MCF 10A (cell line): ENCODE data around the gene ATP6V1C2. TPM values are rescaled to one million over a fixed set of nuclear protein-coding genes. Genes with fewer than 3 reads are reported as not detected.

Experiments
- BruUV-seq: library from RNA; stranded (reverse); fragments of 400-500 nt; replicated peaks from 2 replicates; lab custom pipeline; 2021; lab: Mats Ljungman, UMichigan
- CTCF ChIA-PET: fragments of 300-600 bp; sonication (Branson Sonifier 250); formaldehyde crosslinking; extraction: SDS; loops from one replicate; lab custom pipeline; 2021; ENCODE audit warnings: antibody characterized with exemption, inconsistent platforms; lab: Yijun Ruan, JAX
- POLR2A ChIA-PET: fragments of 300-600, 350-650 bp; sonication (Branson Sonifier 250); formaldehyde crosslinking; extraction: SDS; loops from one replicate; lab custom pipeline; 2020; ENCODE audit warnings: antibody characterized with exemption, inconsistent platforms; lab: Yijun Ruan, JAX
- DNase-seq: peaks from one replicate; pipeline ENCODE4 v3.0.0-alpha.2; 2018; ENCODE audit not compliant: unreplicated experiment
- H3K27ac Mint-ChIP-seq: one replicate; pipeline ENCODE4 v1.8.0; 2022; ENCODE audit warnings: mild to moderate bottlenecking, low read depth, mixed read lengths; ENCODE audit not compliant: unreplicated experiment
- H3K27me3 Mint-ChIP-seq: one replicate; pipeline ENCODE4 v1.8.0; 2022; ENCODE audit warnings: mixed read lengths; ENCODE audit not compliant: insufficient read depth, unreplicated experiment
- H3K36me3 Mint-ChIP-seq: one replicate; pipeline ENCODE4 v1.8.0; 2022; ENCODE audit warnings: mild to moderate bottlenecking, moderate library complexity, mixed read lengths; ENCODE audit not compliant: insufficient read depth, unreplicated experiment
- H3K4me1 Mint-ChIP-seq: one replicate; pipeline ENCODE4 v1.8.0; 2022; ENCODE audit warnings: mixed read lengths; ENCODE audit not compliant: insufficient read depth, unreplicated experiment
- H3K4me3 Mint-ChIP-seq: one replicate; pipeline ENCODE4 v1.8.0; 2022; ENCODE audit warnings: mild to moderate bottlenecking, moderate library complexity, mixed read lengths; ENCODE audit not compliant: unreplicated experiment
- H3K9me3 Mint-ChIP-seq: one replicate; pipeline ENCODE4 v1.8.0; 2022; ENCODE audit warnings: mixed read lengths; ENCODE audit not compliant: unreplicated experiment
- intact Hi-C: fragments of 100-400 bp; cut with micrococcal nuclease; formaldehyde crosslinking; loops from 2 replicates; pipeline ENCODE4 v1.14.1; 2022
- total RNA-seq: library from RNA; stranded (reverse); gene quantifications from 2 replicates; pipeline ENCODE4 v1.2.3, GENCODE V29; 2022
- TF ChIP-seq, protein P1 (sequence below): fragments of 200-600 bp; IDR thresholded peaks from one replicate; pipeline ENCODE4 v1.8.0; 2022; ENCODE audit warnings: antibody characterized with exemption, mild to moderate bottlenecking; ENCODE audit not compliant: unreplicated experiment

The ATP6V1C2 gene
- total RNA-seq, 1 experiment from 2014 or later: 0.19 TPM

DNA sequence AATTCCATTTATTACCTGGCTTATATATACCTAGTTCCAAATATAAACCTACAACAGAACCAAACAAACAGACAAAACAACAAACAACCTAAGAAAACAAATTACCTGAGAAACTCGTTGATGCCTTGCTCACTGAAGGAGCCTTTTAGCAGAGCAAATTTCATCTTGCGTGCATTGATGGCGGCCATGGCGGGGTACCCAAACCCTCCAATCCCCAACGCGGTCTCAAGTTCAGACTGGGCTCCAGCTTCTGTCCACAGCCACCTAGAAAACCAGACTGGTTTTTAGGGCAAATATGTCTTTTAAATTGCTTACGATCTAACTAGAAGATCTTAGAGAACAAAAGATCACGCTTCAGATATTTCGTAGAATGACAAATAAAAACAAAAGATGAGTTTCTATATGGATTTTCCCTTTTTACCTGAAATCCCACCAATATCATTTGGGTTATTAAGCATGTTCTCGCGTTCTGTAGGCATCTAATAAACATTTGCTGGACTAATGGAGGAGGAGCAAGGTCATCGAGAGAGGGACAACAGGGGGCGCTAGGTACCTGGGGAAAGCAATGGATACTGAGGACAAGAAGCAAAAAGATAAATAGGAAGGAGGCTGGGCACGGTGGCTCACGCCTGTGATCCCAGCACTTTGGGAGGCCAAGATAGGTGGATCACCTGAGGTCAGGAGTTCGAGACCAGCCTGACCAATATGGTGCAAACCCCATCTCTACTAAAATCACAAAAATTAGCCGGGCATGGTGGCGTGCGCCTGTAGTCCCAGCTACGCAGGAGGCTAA, 65.9 kb downstream of the ATP6V1C2 start:
- no peaks in the 10 kb centered on the region for H3K27me3 Mint-ChIP-seq
- ChIA-PET POLR2A (no interaction called here), CTCF (interaction anchor here (1.1 kb wide), 1 partner anchor 25 kb away, joined by 4 read pairs; no protein-coding TSS in a partner anchor)
- H3K4me3 Mint-ChIP-seq: no peak overlapping the region
- peak; percentile 17 for DNase-seq
- TF ChIP-seq, protein P1, sequence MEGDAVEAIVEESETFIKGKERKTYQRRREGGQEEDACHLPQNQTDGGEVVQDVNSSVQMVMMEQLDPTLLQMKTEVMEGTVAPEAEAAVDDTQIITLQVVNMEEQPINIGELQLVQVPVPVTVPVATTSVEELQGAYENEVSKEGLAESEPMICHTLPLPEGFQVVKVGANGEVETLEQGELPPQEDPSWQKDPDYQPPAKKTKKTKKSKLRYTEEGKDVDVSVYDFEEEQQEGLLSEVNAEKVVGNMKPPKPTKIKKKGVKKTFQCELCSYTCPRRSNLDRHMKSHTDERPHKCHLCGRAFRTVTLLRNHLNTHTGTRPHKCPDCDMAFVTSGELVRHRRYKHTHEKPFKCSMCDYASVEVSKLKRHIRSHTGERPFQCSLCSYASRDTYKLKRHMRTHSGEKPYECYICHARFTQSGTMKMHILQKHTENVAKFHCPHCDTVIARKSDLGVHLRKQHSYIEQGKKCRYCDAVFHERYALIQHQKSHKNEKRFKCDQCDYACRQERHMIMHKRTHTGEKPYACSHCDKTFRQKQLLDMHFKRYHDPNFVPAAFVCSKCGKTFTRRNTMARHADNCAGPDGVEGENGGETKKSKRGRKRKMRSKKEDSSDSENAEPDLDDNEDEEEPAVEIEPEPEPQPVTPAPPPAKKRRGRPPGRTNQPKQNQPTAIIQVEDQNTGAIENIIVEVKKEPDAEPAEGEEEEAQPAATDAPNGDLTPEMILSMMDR: peak; percentile 33
- H3K4me1 Mint-ChIP-seq: no peaks in the 10 kb centered on the region
- no TSS peak for BruUV-seq
- H3K27ac Mint-ChIP-seq: no peak overlapping the region
- H3K9me3 Mint-ChIP-seq: no peaks in the 10 kb centered on the region
- peaks cover 92% of the 10 kb centered on the region for H3K36me3 Mint-ChIP-seq
- intact Hi-C loops: no loop called here

DNA sequence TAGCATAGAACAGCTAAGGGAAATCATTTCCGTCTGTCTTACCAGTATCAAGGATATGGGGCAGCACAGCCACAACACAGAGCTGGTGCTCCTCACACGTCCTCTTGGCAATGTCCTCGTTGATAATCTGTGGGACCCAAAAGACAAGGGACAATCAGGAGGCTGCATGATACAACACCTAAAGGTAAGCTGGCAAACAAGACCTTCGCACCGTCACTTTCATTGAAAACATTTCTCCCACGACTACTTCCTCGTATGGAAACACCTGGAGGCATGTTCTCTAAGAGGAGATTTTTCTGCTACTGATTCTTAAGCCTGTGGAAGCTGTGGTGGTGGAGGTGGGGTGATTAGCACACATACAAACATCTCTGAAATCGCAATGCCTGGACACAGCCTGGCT, 67.4 kb downstream of the ATP6V1C2 start:
- DNase-seq: no peak
- ChIA-PET CTCF (interaction anchor here (0.8 to 1.7 kb wide), 3 partner anchors 23 to 336 kb away, joined by 3 to 4 read pairs (median 4); no protein-coding TSS in a partner anchor), POLR2A (interaction anchor here (0.6 kb wide), 1 partner anchor 11 kb away, joined by 3 read pairs; no protein-coding TSS in a partner anchor)
- intact Hi-C loops: no loop called here
- Mint-ChIP-seq H3K4me3 (no peak overlapping the region), H3K9me3 (no peaks in the 10 kb centered on the region), H3K27me3 (no peaks in the 10 kb centered on the region), H3K4me1 (no peaks in the 10 kb centered on the region), H3K36me3 (peaks cover 92% of the 10 kb centered on the region), H3K27ac (no peak overlapping the region)
- BruUV-seq: no TSS peak
- TF ChIP-seq, protein P1: no peak

DNA sequence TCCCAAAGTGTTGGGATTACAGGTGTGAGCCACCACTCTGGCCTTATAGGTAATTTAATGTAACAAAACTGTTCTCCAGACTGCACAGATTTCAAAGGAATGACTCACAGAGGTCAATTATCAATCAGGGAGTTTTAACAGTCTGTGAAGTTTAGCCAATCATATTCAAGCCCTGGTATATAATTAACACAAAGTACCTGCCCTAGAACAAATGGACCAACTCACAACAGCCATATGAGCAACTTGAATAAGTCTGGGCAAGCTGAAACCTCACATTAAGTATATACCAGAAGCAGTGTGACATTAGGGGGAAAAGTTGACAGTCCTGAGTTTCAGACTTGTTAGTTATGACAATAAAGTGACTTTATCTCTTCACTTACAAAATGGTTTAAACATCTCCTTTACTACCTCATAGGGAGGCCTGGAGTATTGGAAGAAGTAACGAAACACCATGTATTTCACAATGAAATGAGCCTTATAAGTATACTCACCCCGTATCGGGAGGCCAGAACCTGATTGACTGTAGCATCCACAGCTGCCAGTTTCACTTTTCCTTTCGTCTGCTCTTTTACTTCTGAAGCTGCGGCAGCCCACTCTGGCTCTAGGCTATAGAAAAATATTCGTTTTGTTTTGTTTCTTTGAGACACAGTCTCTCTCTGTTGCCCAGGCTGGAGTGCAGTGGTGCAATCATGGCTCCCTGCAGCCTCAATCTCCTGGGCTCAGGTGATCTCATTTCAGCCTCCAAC, 69.0 kb downstream of the ATP6V1C2 start:
- H3K27me3 Mint-ChIP-seq: no peaks in the 10 kb centered on the region
- no peak overlapping the region for H3K27ac Mint-ChIP-seq
- no peak overlapping the region for H3K4me3 Mint-ChIP-seq
- intact Hi-C loops: no loop called here
- H3K4me1 Mint-ChIP-seq: no peaks in the 10 kb centered on the region
- no TSS peak for BruUV-seq
- ChIA-PET POLR2A (no interaction called here), CTCF (interaction anchor here (1.7 kb wide), 1 partner anchor 334 kb away, joined by 3 read pairs; no protein-coding TSS in a partner anchor)
- no peaks in the 10 kb centered on the region for H3K9me3 Mint-ChIP-seq
- TF ChIP-seq, protein P1: no peak
- peaks cover 89% of the 10 kb centered on the region for H3K36me3 Mint-ChIP-seq
- DNase-seq: no peak

DNA sequence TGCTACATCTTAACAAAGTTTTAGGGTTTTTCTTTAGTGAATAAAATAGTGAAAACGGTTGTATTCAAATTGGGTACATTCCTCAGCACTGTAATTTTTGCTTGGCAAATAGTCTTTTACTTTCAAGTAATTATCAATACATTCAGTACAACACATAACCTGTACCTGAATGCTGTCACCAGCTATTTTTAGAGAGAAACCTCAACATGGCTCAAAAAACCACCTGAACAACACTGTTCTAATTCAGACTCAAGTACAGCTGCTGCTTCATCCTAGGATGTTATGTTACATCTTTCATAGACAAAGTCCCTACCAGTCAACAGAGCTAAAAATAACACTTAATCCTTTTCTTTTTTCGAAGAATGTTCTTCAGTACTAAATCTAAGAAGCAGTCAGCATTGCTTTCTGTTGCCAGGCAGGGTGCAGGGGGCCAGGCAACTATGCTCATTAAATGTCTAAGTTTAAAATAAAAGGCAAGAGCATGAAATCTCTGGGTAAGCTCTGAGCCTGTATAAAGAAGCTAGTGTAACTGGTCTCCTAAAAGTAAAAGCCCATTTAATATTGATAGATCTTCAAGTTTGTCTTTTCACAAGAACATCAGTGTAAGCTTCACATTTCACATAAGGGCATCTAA, 70.7 kb downstream of the ATP6V1C2 start:
- TF ChIP-seq, protein P1: no peak
- CTCF ChIA-PET: interaction anchor here (1.0 to 1.1 kb wide), 3 partner anchors 26 to 83 kb away, joined by 3 to 5 read pairs (median 3); no protein-coding TSS in a partner anchor
- Mint-ChIP-seq H3K4me3 (no peak overlapping the region), H3K4me1 (no peaks in the 10 kb centered on the region), H3K27me3 (no peaks in the 10 kb centered on the region), H3K36me3 (peaks cover 89% of the 10 kb centered on the region), H3K27ac (no peak overlapping the region), H3K9me3 (no peaks in the 10 kb centered on the region)
- BruUV-seq: no TSS peak
- POLR2A ChIA-PET: no interaction called here
- no peak for DNase-seq
- intact Hi-C loops: no loop called here
